H1 (cell line): ENCODE measurements around the gene TNFRSF1A. TPM values are rescaled to one million over a fixed set of nuclear protein-coding genes. Genes with fewer than 3 reads are reported as not detected.

Experiments
- CTCF ChIA-PET: fragments of 300-600 bp; sonication (Branson Sonifier 250); formaldehyde crosslinking; loops from one replicate; lab custom pipeline; 2021; ENCODE audit not compliant: partially characterized antibody; lab: Charles Lee
- POLR2A ChIA-PET: fragments of 300-600 bp; sonication (Branson Sonifier 250); formaldehyde crosslinking; loops from one replicate; lab custom pipeline; 2021; ENCODE audit warnings: inconsistent platforms; ENCODE audit not compliant: partially characterized antibody; lab: Charles Lee
- DNase-seq, 2 experiments: peaks; one replicate each; pipeline versions ENCODE4 v3.0.0 to v3.0.0-alpha.2; 2010 to 2022; ENCODE audit warnings: low spot score in 2 of 2, low read depth in 1 of 2, mixed read lengths in 1 of 2
- FAIRE-seq: peaks from 2 replicates; lab custom pipeline; 2011; peaks lifted over from hg19 to GRCh38; lab: Jason Lieb, UNC
- H2AFZ ChIP-seq: 2 replicates; pipeline ENCODE4 v1.8.1; 2012; ENCODE audit warnings: low read length, inconsistent platforms
- H2AK5ac ChIP-seq: 2 replicates; pipeline ENCODE4 v1.6.1; 2013; ENCODE audit warnings: low read depth, low read length
- H2BK120ac ChIP-seq: replicated peaks from 2 replicates; pipeline ENCODE3; 2013; ENCODE audit warnings: low read depth, low read length, inconsistent platforms
- H2BK12ac ChIP-seq: 2 replicates; pipeline ENCODE4 v1.6.1; 2013; ENCODE audit warnings: low read depth, low read length
- H2BK15ac ChIP-seq: 2 replicates; pipeline ENCODE4 v1.6.1; 2013; ENCODE audit warnings: low read length
- H2BK20ac ChIP-seq: 2 replicates; pipeline ENCODE4 v1.6.1; 2013; ENCODE audit warnings: low read length
- H2BK5ac ChIP-seq: 2 replicates; pipeline ENCODE4 v1.6.1; 2013; ENCODE audit warnings: low read depth, low read length
- H3K14ac ChIP-seq: 2 replicates; pipeline ENCODE4 v1.6.1; 2013; ENCODE audit warnings: inconsistent platforms; ENCODE audit not compliant: insufficient read length
- H3K18ac ChIP-seq: 2 replicates; pipeline ENCODE4 v1.6.1; 2013; ENCODE audit warnings: low read length; ENCODE audit errors: extremely low read depth
- H3K23ac ChIP-seq: 2 replicates; pipeline ENCODE4 v1.6.1; 2013; ENCODE audit warnings: inconsistent platforms; ENCODE audit not compliant: insufficient read length
- H3K23me2 ChIP-seq: 2 replicates; pipeline ENCODE4 v1.6.1; 2013; ENCODE audit warnings: low read depth, low read length
- H3K27ac ChIP-seq: 2 replicates; pipeline ENCODE4 v1.6.1; 2011; ENCODE audit warnings: low read depth, low read length, inconsistent platforms
- H3K27me3 ChIP-seq, 4 experiments: replicated peaks in 1 of 4; 1 replicate in 1 of 4; 2 replicates in 3 of 4; pipeline versions ENCODE4 v1.6.1 to v1.8.1; 2011 to 2013; ENCODE audit warnings: low read length in 3 of 4, mild to moderate bottlenecking in 3 of 4, inconsistent platforms in 2 of 4, mixed read lengths in 2 of 4, moderate library complexity in 1 of 4; ENCODE audit not compliant: control insufficient read depth in 3 of 4, insufficient read depth in 3 of 4; ENCODE audit errors: extremely low read depth in 1 of 4
- H3K36me3 ChIP-seq, 4 experiments: 2 replicates each; pipeline versions ENCODE4 v1.6.1 to v1.8.1; 2011 to 2013; ENCODE audit warnings: mild to moderate bottlenecking in 4 of 4, low read length in 3 of 4, moderate library complexity in 2 of 4, control low read depth in 1 of 4, inconsistent platforms in 1 of 4; ENCODE audit not compliant: insufficient read depth in 4 of 4, control insufficient read depth in 2 of 4
- H3K4ac ChIP-seq: replicated peaks from 2 replicates; pipeline ENCODE3; 2013; ENCODE audit warnings: low read length, low read depth, mixed read lengths, inconsistent platforms; ENCODE audit not compliant: insufficient read length
- H3K4me1 ChIP-seq, 4 experiments: replicated peaks in 1 of 4; 1 replicate in 1 of 4; 2 replicates in 3 of 4; pipeline versions ENCODE4 v1.6.1 to v1.8.1; 2011 to 2013; ENCODE audit warnings: low read length in 3 of 4, inconsistent platforms in 2 of 4, mixed read lengths in 1 of 4; ENCODE audit not compliant: insufficient read depth in 4 of 4, control insufficient read depth in 3 of 4
- H3K4me2 ChIP-seq, 2 experiments: 2 replicates each; pipeline versions ENCODE4 v1.6.1 to v1.8.1; 2011 to 2013; ENCODE audit warnings: low read depth in 2 of 2, low read length in 2 of 2, control low read depth in 1 of 2, inconsistent platforms in 1 of 2, mild to moderate bottlenecking in 1 of 2; ENCODE audit not compliant: insufficient read depth in 1 of 2
- H3K4me3 ChIP-seq, 4 experiments: fragments of 200-600, 300-600 bp in 1 of 4; sonication (generic), shearing (Covaris generic), sonication (Bioruptor Twin) in 1 of 4; 2 replicates each; pipeline versions ENCODE4 v1.5.1 to v1.8.1; 2011 to 2016; ENCODE audit warnings: low read length in 4 of 4, low read depth in 3 of 4, control low read depth in 2 of 4, inconsistent platforms in 2 of 4, mild to moderate bottlenecking in 2 of 4, mixed read lengths in 1 of 4, moderate library complexity in 1 of 4; ENCODE audit not compliant: insufficient read depth in 2 of 4; ENCODE audit errors: extremely low read depth in 1 of 4
- H3K56ac ChIP-seq: replicated peaks from 2 replicates; pipeline ENCODE3; 2013; ENCODE audit warnings: low read depth, mild to moderate bottlenecking, mixed read lengths, low read length, inconsistent platforms; ENCODE audit not compliant: insufficient read length
- H3K79me1 ChIP-seq: 2 replicates; pipeline ENCODE4 v1.6.1; 2013; ENCODE audit warnings: low read depth, low read length, control low read depth
- H3K79me2 ChIP-seq, 2 experiments: 2 replicates each; pipeline versions ENCODE4 v1.6.1 to v1.8.1; 2012 to 2013; ENCODE audit warnings: low read length in 2 of 2, mild to moderate bottlenecking in 2 of 2, inconsistent platforms in 1 of 2; ENCODE audit not compliant: insufficient read depth in 2 of 2, control insufficient read depth in 1 of 2
- H3K9ac ChIP-seq, 4 experiments: replicated peaks in 1 of 4; 1 replicate in 1 of 4; 2 replicates in 3 of 4; pipeline versions ENCODE4 v1.6.1 to v1.8.1; 2011 to 2013; ENCODE audit warnings: low read depth in 3 of 4, low read length in 3 of 4, control low read depth in 2 of 4, mild to moderate bottlenecking in 2 of 4, moderate library complexity in 2 of 4, inconsistent platforms in 1 of 4; ENCODE audit errors: extremely low read depth in 1 of 4
- H3K9me3 ChIP-seq, 2 experiments: 2 replicates each; pipeline versions ENCODE4 v1.6.1 to v1.8.1; 2012 to 2013; ENCODE audit warnings: mild to moderate bottlenecking in 2 of 2, moderate library complexity in 2 of 2, control low read depth in 1 of 2, inconsistent platforms in 1 of 2, low read depth in 1 of 2, low read length in 1 of 2, mixed read lengths in 1 of 2; ENCODE audit not compliant: insufficient read depth in 2 of 2
- H4K20me1 ChIP-seq, 2 experiments: replicated peaks in 1 of 2; 2 replicates each; pipeline versions ENCODE3 to v1.8.1; 2011 to 2013; ENCODE audit warnings: inconsistent platforms in 2 of 2, low read length in 2 of 2, mild to moderate bottlenecking in 1 of 2; ENCODE audit not compliant: insufficient read depth in 2 of 2, control insufficient read depth in 1 of 2
- H4K5ac ChIP-seq: 2 replicates; pipeline ENCODE4 v1.6.1; 2013; ENCODE audit warnings: low read length, low read depth, mixed read lengths, inconsistent platforms; ENCODE audit not compliant: insufficient read length
- H4K8ac ChIP-seq: 2 replicates; pipeline ENCODE4 v1.8.0; 2013; ENCODE audit warnings: mild to moderate bottlenecking, moderate library complexity, low read length, inconsistent platforms; ENCODE audit not compliant: insufficient read depth; ENCODE audit errors: extremely low read depth
- H4K91ac ChIP-seq: replicated peaks from 2 replicates; pipeline ENCODE3; 2013; ENCODE audit warnings: low read length, mixed read lengths, inconsistent platforms; ENCODE audit not compliant: insufficient read length
- EGR1 ChIP-seq: IDR thresholded peaks from 2 replicates; pipeline ENCODE4 v1.6.1; 2011; ENCODE audit warnings: low read depth, low read length, borderline replicate concordance
- GTF2F1 ChIP-seq: IDR thresholded peaks from 2 replicates; pipeline ENCODE4 v1.6.1; 2012; ENCODE audit warnings: low read depth, low read length, improper control_type of control experiment, borderline replicate concordance
- JUND ChIP-seq: IDR thresholded peaks from 2 replicates; pipeline ENCODE4 v1.6.1; 2011; ENCODE audit warnings: mild to moderate bottlenecking, improper control_type of control experiment, low read length
- KDM1A ChIP-seq: fragments of 200-600, 300-600 bp; sonication (generic); IDR thresholded peaks from 2 replicates; pipeline ENCODE4 v1.7.1; 2016; ENCODE audit warnings: mild to moderate bottlenecking, low read length, borderline replicate concordance
- POU5F1 ChIP-seq: IDR thresholded peaks from 2 replicates; pipeline ENCODE4 v1.6.1; 2011; ENCODE audit warnings: low read depth, mild to moderate bottlenecking, low read length, moderate library complexity
- RFX5 ChIP-seq: IDR thresholded peaks from 2 replicates; pipeline ENCODE4 v1.6.1; 2011; ENCODE audit warnings: low read depth, low read length, improper control_type of control experiment, borderline replicate concordance
- RNF2 ChIP-seq: fragments of 200-900, 300-1000 bp; sonication (generic); IDR thresholded peaks from 2 replicates; pipeline ENCODE4 v1.7.1; 2016; ENCODE audit warnings: borderline replicate concordance, low read depth, mild to moderate bottlenecking, antibody characterized with exemption, low read length; ENCODE audit not compliant: poor library complexity, severe bottlenecking; ENCODE audit errors: missing control alignments
- SP2 ChIP-seq: IDR thresholded peaks from 2 replicates; pipeline ENCODE4 v1.6.1; 2012; ENCODE audit warnings: mild to moderate bottlenecking, low read length, inconsistent platforms
- SUZ12 ChIP-seq: fragments of 200-600 bp; sonication (generic); IDR thresholded peaks from 2 replicates; pipeline ENCODE4 v1.6.1; 2012; ENCODE audit warnings: mild to moderate bottlenecking, inconsistent platforms, low read length, moderate library complexity, mixed read lengths
- WGBS, 2 experiments: shearing (Covaris generic) in 1 of 2; methylation state at CpG; one replicate each; pipeline versions ENCODE4 v1.1.6 to v1.1.7; 2013 to 2015; ENCODE audit warnings: low lambda C conversion rate in 2 of 2, mixed read lengths in 2 of 2, inconsistent platforms in 1 of 2, low coverage in 1 of 2, missing lambda C conversion rate in 1 of 2; ENCODE audit not compliant: insufficient replicate concordance in 2 of 2, insufficient coverage in 1 of 2, insufficient read length in 1 of 2; ENCODE audit errors: extremely low coverage in 1 of 2, missing lambda C conversion rate in 1 of 2; 5-methylcytosine and 5-hydroxymethylcytosine counted together
- polyA plus RNA-seq, 7 experiments: library from polyadenylated mRNA; depleted of rRNA in 3 of 7; stranded (reverse) in 5 of 7; unstranded in 2 of 7; fragments of >200 nt in 5 of 7; fragments of 200-250 nt in 2 of 7; gene quantifications; 1 replicate in 5 of 7; 2 replicates in 1 of 7; 4 replicates in 1 of 7; pipeline versions ENCODE4 v1.2.1 to v1.2.3, GENCODE V29; 2011 to 2013; ENCODE audit warnings: missing spikeins in 2 of 7, mixed read lengths in 2 of 7
- total RNA-seq: library from RNA; stranded (reverse); fragmentation: NEBNext Ultra II Directional; extraction: Animal tissue kit (Norgen Biotek cat#: 25700); gene quantifications from 2 replicates; pipeline ENCODE4 v1.2.1, GENCODE V29; 2021

The TNFRSF1A gene
- total and polyA plus RNA-seq, 2 of the 8 experiments (the other 6 are each of a cell fraction or from before 2014, with no cell fraction given), result 28.7 to 42.1 TPM

DNA sequence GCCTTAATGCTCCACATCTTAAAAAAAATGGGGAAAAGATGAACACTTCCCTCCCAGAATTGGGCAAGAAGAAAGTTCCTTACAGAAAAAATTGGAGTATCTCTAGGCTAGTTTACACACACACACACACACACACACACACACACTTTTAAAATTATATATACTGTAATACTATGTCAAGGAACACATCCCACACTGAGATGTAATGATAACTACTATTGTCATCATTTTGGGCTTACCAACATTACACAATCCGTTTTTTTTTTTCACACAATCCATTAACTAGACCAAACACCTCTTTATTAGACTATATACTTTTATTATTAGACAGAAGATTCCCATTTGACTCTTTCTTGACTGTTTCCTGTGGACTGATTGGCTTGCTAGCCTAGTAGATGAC, 44.6 kb upstream of the TNFRSF1A start:
- H2AFZ ChIP-seq, result no peak overlapping the region
- H3K4me2 ChIP-seq, result no peak overlapping the region
- H3K9me3 ChIP-seq, result no peaks in the 10 kb centered on the region
- H4K5ac ChIP-seq, result no peak overlapping the region
- no peak overlapping the region for H3K23ac ChIP-seq
- no peak overlapping the region for H4K8ac ChIP-seq
- peaks cover 0 to 25% (median 20%) of the 10 kb centered on the region in 4 experiments; a peak in 6 of 7 replicates for H3K4me1 ChIP-seq
- no peaks in the 10 kb centered on the region for H3K36me3 ChIP-seq
- H4K20me1 ChIP-seq, result no peaks in the 10 kb centered on the region
- peaks cover 0 to 26% (median 18%) of the 10 kb centered on the region in 4 experiments; a peak in 6 of 7 replicates for H3K27me3 ChIP-seq
- H3K14ac ChIP-seq, result no peak overlapping the region
- H2BK20ac ChIP-seq, result no peak overlapping the region
- POLR2A ChIA-PET, result interaction anchor here (6.8 kb wide), 1 partner anchor 13 kb away, joined by 57 read pairs; the partner anchor contains the start of gene SCNN1A
- H2AK5ac ChIP-seq, result no peak overlapping the region
- H2BK12ac ChIP-seq, result no peak overlapping the region
- CTCF ChIA-PET, result no interaction called here
- peak overlapping the region; percentile 28 for H3K56ac ChIP-seq
- no peak overlapping the region for H2BK5ac ChIP-seq
- H3K18ac ChIP-seq, result no peak overlapping the region
- H3K23me2 ChIP-seq, result peaks cover 1% of the 10 kb centered on the region; the same call in 1 of the 2 replicates
- no peak for FAIRE-seq
- no peak overlapping the region for H2BK15ac ChIP-seq
- TF ChIP-seq EGR1, result no peak
- TF ChIP-seq GTF2F1, result no peak
- TF ChIP-seq RNF2, result no peak
- TF ChIP-seq JUND, result no peak
- no peak for TF ChIP-seq RFX5
- no peak for TF ChIP-seq KDM1A
- no peak for TF ChIP-seq SUZ12
- no peak for TF ChIP-seq SP2
- TF ChIP-seq POU5F1, result no peak
- no peak overlapping the region for H3K9ac ChIP-seq
- WGBS, 2 experiments, result 80 to 100% methylated on average over 1 of the region's 1 CpG
- H4K91ac ChIP-seq, result no peak overlapping the region
- no peak overlapping the region for H2BK120ac ChIP-seq
- H3K79me2 ChIP-seq, result no peaks in the 10 kb centered on the region
- no peak overlapping the region for H3K4me3 ChIP-seq
- no peak overlapping the region for H3K4ac ChIP-seq
- no peaks in the 10 kb centered on the region for H3K79me1 ChIP-seq
- DNase-seq, result no peak
- H3K27ac ChIP-seq, result no peak overlapping the region
